ENCODE results near the gene TMEM131.

DNA sequence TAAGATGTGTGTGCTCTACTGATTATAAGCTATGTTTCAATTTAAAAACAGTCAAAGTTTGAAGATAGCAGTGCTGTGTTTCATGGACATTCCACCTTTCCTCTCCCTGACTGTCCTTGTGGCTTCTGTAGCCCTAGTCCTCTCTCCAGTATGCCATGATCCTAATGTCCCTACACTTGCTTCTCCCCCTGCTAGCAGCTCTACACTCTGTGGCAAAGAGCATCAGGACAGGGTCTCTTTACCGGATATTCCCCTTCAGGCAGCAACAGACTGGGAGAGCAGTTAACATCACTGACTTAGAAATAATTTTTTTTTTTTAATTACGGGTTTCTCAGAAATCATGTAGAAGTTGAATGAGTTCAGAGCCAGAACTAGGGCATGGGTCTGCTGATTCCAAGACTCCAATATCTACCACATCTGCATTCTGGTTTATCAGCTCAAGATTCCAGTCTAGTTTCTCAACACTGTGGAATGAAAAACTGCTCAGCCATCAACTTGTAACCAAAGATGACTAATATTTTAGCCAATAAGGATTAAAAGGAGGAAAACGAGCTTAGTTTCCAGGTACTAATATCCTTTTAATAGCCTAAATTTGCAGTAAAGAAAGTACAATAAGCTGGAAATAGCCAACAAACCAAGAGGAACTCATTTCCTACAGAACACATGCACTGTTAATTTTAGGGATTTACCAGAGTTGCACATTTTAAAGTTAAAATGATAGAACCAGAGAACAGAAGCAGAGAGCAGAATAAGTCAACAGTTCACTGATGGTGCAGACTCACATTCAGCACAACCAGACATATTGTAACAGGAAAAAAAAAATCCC is 45.2 kb downstream of the TMEM131 start:
- TF ChIP-seq, protein P1, sequence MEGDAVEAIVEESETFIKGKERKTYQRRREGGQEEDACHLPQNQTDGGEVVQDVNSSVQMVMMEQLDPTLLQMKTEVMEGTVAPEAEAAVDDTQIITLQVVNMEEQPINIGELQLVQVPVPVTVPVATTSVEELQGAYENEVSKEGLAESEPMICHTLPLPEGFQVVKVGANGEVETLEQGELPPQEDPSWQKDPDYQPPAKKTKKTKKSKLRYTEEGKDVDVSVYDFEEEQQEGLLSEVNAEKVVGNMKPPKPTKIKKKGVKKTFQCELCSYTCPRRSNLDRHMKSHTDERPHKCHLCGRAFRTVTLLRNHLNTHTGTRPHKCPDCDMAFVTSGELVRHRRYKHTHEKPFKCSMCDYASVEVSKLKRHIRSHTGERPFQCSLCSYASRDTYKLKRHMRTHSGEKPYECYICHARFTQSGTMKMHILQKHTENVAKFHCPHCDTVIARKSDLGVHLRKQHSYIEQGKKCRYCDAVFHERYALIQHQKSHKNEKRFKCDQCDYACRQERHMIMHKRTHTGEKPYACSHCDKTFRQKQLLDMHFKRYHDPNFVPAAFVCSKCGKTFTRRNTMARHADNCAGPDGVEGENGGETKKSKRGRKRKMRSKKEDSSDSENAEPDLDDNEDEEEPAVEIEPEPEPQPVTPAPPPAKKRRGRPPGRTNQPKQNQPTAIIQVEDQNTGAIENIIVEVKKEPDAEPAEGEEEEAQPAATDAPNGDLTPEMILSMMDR (IDR thresholded peaks at IDR 0.05; ENCODE audit: insufficient read depth, low read depth, low read length) = no peak
- no peak for TF ChIP-seq EZH2 (IDR thresholded peaks at IDR 0.05; ENCODE audit: insufficient read depth, low read length)

All from astrocyte (in vitro differentiated cells and primary cell).